HepG2 (cell line): ENCODE results near the gene GLIS1. TPM values are rescaled to one million over a fixed set of nuclear protein-coding genes. Genes with fewer than 3 reads are reported as not detected.
A peak's percentile ranks its signal among the peaks of the same experiment; 100 is the strongest.

Source experiments
- ATAC-seq: fragments of 200-7000 bp; cut with Tn5 transposase; 3 replicates; pipeline ENCODE4 v1.9.1; 2020; ENCODE audit warnings: mild to moderate bottlenecking, moderate library complexity
- BruUV-seq: library from RNA; stranded (reverse); fragments of 400-500 nt; replicated peaks from 2 replicates; lab custom pipeline; 2021; lab: Mats Ljungman, UMichigan
- CTCF ChIA-PET: fragments of 300-600 bp; formaldehyde crosslinking; extraction: SDS; loops from one replicate; lab custom pipeline; 2021; ENCODE audit warnings: low total read pairs, inconsistent platforms, low intra/inter-chr PET ratio; lab: Yijun Ruan, JAX
- POLR2A ChIA-PET: fragments of 350-600 bp; sonication (Branson Sonifier 250); formaldehyde crosslinking; loops from one replicate; lab custom pipeline; 2020; ENCODE audit warnings: antibody characterized with exemption, inconsistent platforms; lab: Yijun Ruan, JAX
- DNase-seq: peaks from one replicate; pipeline ENCODE4 v3.0.0-alpha.2; 2015; ENCODE audit warnings: low spot score
- FAIRE-seq: peaks from 3 replicates; lab custom pipeline; 2011; peaks lifted over from hg19 to GRCh38; lab: Jason Lieb, UNC
- H2AFZ ChIP-seq: one replicate; pipeline ENCODE4 v1.6.1; 2011; ENCODE audit warnings: low read length, inconsistent platforms
- H3K27ac ChIP-seq: fragments of 300-600 bp; 3 replicates; pipeline ENCODE4 v1.8.0; 2011; ENCODE audit warnings: mixed run types, mild to moderate bottlenecking, mixed read lengths, low read length, inconsistent platforms; ENCODE audit not compliant: insufficient read depth; ENCODE audit errors: extremely low read length
- H3K27me3 ChIP-seq, 2 experiments: fragments of 200-600 bp in 1 of 2; 2 replicates in 1 of 2; 3 replicates in 1 of 2; pipeline versions ENCODE4 v1.6.0 to v1.8.0; 2011; ENCODE audit warnings: low read length in 2 of 2, mild to moderate bottlenecking in 2 of 2, moderate library complexity in 2 of 2, inconsistent platforms in 1 of 2; ENCODE audit not compliant: insufficient read depth in 2 of 2, control insufficient read depth in 1 of 2
- H3K36me3 ChIP-seq, 2 experiments: fragments of 200-600 bp in 1 of 2; replicated peaks in 1 of 2; 2 replicates in 1 of 2; 3 replicates in 1 of 2; pipeline versions ENCODE4 v1.5.1 to v1.8.0; 2011; ENCODE audit warnings: low read length in 2 of 2, inconsistent platforms in 1 of 2; ENCODE audit not compliant: insufficient read depth in 2 of 2, control insufficient read depth in 1 of 2
- H3K4me1 ChIP-seq: 2 replicates; pipeline ENCODE4 v1.5.1; 2012; ENCODE audit warnings: low read length, inconsistent platforms; ENCODE audit not compliant: insufficient read depth
- H3K4me2 ChIP-seq: 2 replicates; pipeline ENCODE4 v1.6.0; 2011; ENCODE audit warnings: low read depth, low read length, inconsistent platforms
- H3K4me3 ChIP-seq, 3 experiments: fragments of 200-600 bp in 1 of 3; sonication (generic), shearing (Covaris generic) in 1 of 3; replicated peaks in 1 of 3; 2 replicates each; pipeline ENCODE4 v1.5.1; 2011 to 2016; ENCODE audit warnings: low read length in 3 of 3, inconsistent platforms in 2 of 3, low read depth in 2 of 3, mild to moderate bottlenecking in 2 of 3, control low read depth in 1 of 3, mixed read lengths in 1 of 3; ENCODE audit not compliant: insufficient read depth in 1 of 3
- H3K79me2 ChIP-seq: one replicate; pipeline ENCODE4 v1.6.1; 2011; ENCODE audit warnings: low read length, inconsistent platforms; ENCODE audit not compliant: insufficient read depth
- H3K9ac ChIP-seq: 2 replicates; pipeline ENCODE4 v1.6.0; 2011; ENCODE audit warnings: mild to moderate bottlenecking, low read depth, low read length, inconsistent platforms; ENCODE audit not compliant: insufficient read depth
- H3K9me3 ChIP-seq: 2 replicates; pipeline ENCODE4 v1.5.1; 2012; ENCODE audit warnings: mild to moderate bottlenecking, low read length
- H4K20me1 ChIP-seq: 2 replicates; pipeline ENCODE4 v1.6.0; 2011; ENCODE audit warnings: inconsistent platforms, mild to moderate bottlenecking, low read length, moderate library complexity; ENCODE audit not compliant: insufficient read depth
- ATAD3A ChIP-seq: sonication (generic); formaldehyde crosslinking; IDR thresholded peaks from 2 replicates; pipeline ENCODE4 v1.4.0; 2020; ENCODE audit warnings: missing genetic modification reagents
- ATF7-NPFF ChIP-seq: sonication (generic); formaldehyde crosslinking; IDR thresholded peaks from 2 replicates; pipeline ENCODE4 v1.8.1; 2023; ENCODE audit warnings: mild to moderate bottlenecking, low read depth, missing genetic modification reagents, moderate library complexity
- BATF2 ChIP-seq: sonication (generic); formaldehyde crosslinking; IDR thresholded peaks from 2 replicates; pipeline ENCODE4 v1.8.0; 2022; ENCODE audit warnings: mild to moderate bottlenecking, missing genetic modification reagents, moderate library complexity
- CSRNP2 ChIP-seq: sonication (generic); formaldehyde crosslinking; conservative IDR thresholded peaks from 2 replicates; pipeline ENCODE4 v1.8.0; 2022; ENCODE audit warnings: low read depth, missing genetic modification reagents
- FIP1L1 ChIP-seq: fragments of 200-400 bp; formaldehyde crosslinking; IDR thresholded peaks from 2 replicates; pipeline ENCODE4 v1.6.1; 2018; ENCODE audit warnings: low read depth, mild to moderate bottlenecking, low read length, moderate library complexity, borderline replicate concordance; ENCODE audit not compliant: insufficient read depth
- FOXA1 ChIP-seq, 2 experiments: fragments of 450-650 bp in 1 of 2; sonication (generic) in 1 of 2; formaldehyde crosslinking in 1 of 2; IDR thresholded peaks; 2 replicates each; pipeline versions ENCODE4 v1.4.0 to v1.6.1; 2016 to 2020; ENCODE audit warnings: missing genetic modification reagents in 1 of 2
- FOXA3 ChIP-seq: IDR thresholded peaks from 2 replicates; pipeline ENCODE4 v1.6.1; 2016; ENCODE audit warnings: missing genetic modification reagents, missing compliant biosample characterization
- FOXP4 ChIP-seq: sonication (generic); formaldehyde crosslinking; IDR thresholded peaks from 2 replicates; pipeline ENCODE4 v1.4.0; 2020; ENCODE audit warnings: missing genetic modification reagents
- JUN ChIP-seq: sonication (generic); formaldehyde crosslinking; IDR thresholded peaks from 2 replicates; pipeline ENCODE4 v1.4.0; 2020; ENCODE audit warnings: mild to moderate bottlenecking, missing genetic modification reagents
- JUND ChIP-seq: sonication (generic); formaldehyde crosslinking; IDR thresholded peaks from 2 replicates; pipeline ENCODE4 v1.8.0; 2022; ENCODE audit warnings: mild to moderate bottlenecking, missing genetic modification reagents
- MAFK ChIP-seq, 2 experiments: IDR thresholded peaks in 1 of 2; conservative IDR thresholded peaks in 1 of 2; 2 replicates each; pipeline ENCODE4 v1.6.1; 2011; ENCODE audit warnings: improper control_type of control experiment in 2 of 2, low read length in 2 of 2
- SRF ChIP-seq: IDR thresholded peaks from 2 replicates; pipeline ENCODE4 v1.6.1; 2011; ENCODE audit warnings: mild to moderate bottlenecking, low read depth, low read length, moderate library complexity
- ZNF207 ChIP-seq: fragments of 450-650 bp; IDR thresholded peaks from 2 replicates; pipeline ENCODE4 v1.6.1; 2016; ENCODE audit warnings: antibody characterized with exemption, borderline replicate concordance
- ZNF383 ChIP-seq: sonication (generic); formaldehyde crosslinking; IDR thresholded peaks from 2 replicates; pipeline ENCODE4 v1.4.0; 2020; ENCODE audit warnings: missing genetic modification reagents, mild to moderate bottlenecking, borderline replicate concordance
- ZNF496 ChIP-seq: sonication (generic); formaldehyde crosslinking; IDR thresholded peaks from 2 replicates; pipeline ENCODE4 v1.8.1; 2023; ENCODE audit warnings: mild to moderate bottlenecking, moderate library complexity, missing genetic modification reagents; ENCODE audit not compliant: insufficient replicate concordance
- WGBS: methylation state at CpG from one replicate; pipeline ENCODE4 v1.1.6; 2017; ENCODE audit warnings: low lambda C conversion rate; 5-methylcytosine and 5-hydroxymethylcytosine counted together
- in situ Hi-C: cut with HindIII; loops from 2 replicates; pipeline ENCODE4 v1.10.0; 2017; ENCODE audit warnings: low pct_unique_long_range_greater_than_20kb; ENCODE audit not compliant: extremely low pct_ligation_motif_present
- intact Hi-C: fragments of 100-400 bp; cut with micrococcal nuclease; formaldehyde crosslinking; loops from one replicate; pipeline ENCODE4 v1.10.0; 2022; ENCODE audit not compliant: unreplicated experiment
- polyA plus RNA-seq, 8 experiments: library from polyadenylated mRNA; depleted of rRNA in 3 of 8; stranded (reverse) in 7 of 8; unstranded in 1 of 8; fragments of >200 nt; fragmentation: Illumina TruSeq in 4 of 8; extraction: Trizol in 4 of 8; gene quantifications; 2 replicates each; pipeline versions ENCODE4 v1.2.1 to v1.2.3, GENCODE V29; 2011 to 2016; ENCODE audit warnings: low read depth in 4 of 8, missing spikeins in 1 of 8, mixed read lengths in 1 of 8; ENCODE audit not compliant: insufficient read depth in 1 of 8
- total RNA-seq, 5 experiments: library from RNA; depleted of rRNA; stranded (reverse); fragments of >200 nt; fragmentation: Illumina TruSeq; extraction: Trizol; gene quantifications; 2 replicates each; pipeline ENCODE4 v1.2.3, GENCODE V29; 2016; ENCODE audit warnings: low read depth in 1 of 5

Gene GLIS1
- total and polyA plus RNA-seq, 2 of the 13 experiments (the other 11 are each of a cell fraction or from before 2014, with no cell fraction given), result 0.03 TPM; not detected in 1

- no TSS peak for BruUV-seq
- in situ Hi-C loops, result no loop called here
- no peaks in the 10 kb centered on the region for H3K9me3 ChIP-seq
Measured at GRCh38 chr1:53766831-53767405, 28.0 kb upstream of the GLIS1 start.

GRCh38 chr1:53766194-53766742 is 27.3 kb upstream of the GLIS1 start:
- in situ Hi-C loops (no loop called here), intact Hi-C loops (no loop called here)
- H4K20me1 ChIP-seq, result no peaks in the 10 kb centered on the region
- no peaks in the 10 kb centered on the region for H3K9me3 ChIP-seq
- ATAC-seq (no peak), FAIRE-seq (no peak), DNase-seq (no peak)
- POLR2A ChIA-PET, result no interaction called here
- H3K27me3 ChIP-seq, result no peaks in the 10 kb centered on the region
- CTCF ChIA-PET, result no interaction called here
- peaks cover 6 to 33% of the 10 kb centered on the region in 2 experiments for H3K36me3 ChIP-seq
- no peak overlapping the region for H3K9ac ChIP-seq
- no peak overlapping the region for H3K27ac ChIP-seq
- BruUV-seq, result no TSS peak
- H3K4me2 ChIP-seq, result no peak overlapping the region
- H3K4me1 ChIP-seq, result no peaks in the 10 kb centered on the region
- H3K79me2 ChIP-seq, result no peaks in the 10 kb centered on the region
- WGBS, result 97% methylated on average over 3 of the region's 3 CpGs
- no peak overlapping the region for H3K4me3 ChIP-seq
- H2AFZ ChIP-seq, result no peak overlapping the region
- TF ChIP-seq ATAD3A (no peak), ZNF496 (CRISPR knock-in tag) (no peak), JUN (no peak), JUND (CRISPR knock-in tag) (no peak), ZNF383 (CRISPR knock-in tag) (no peak), FOXP4 (no peak), BATF2 (no peak), FIP1L1 (no peak), FOXA3 (CRISPR knock-in tag) (no peak), ATF7-NPFF (no peak), CSRNP2 (CRISPR knock-in tag) (no peak), SRF (no peak), ZNF207 (no peak)

More at GRCh38 chr1:53766831-53767405, 28.0 kb upstream of the GLIS1 start:
- peaks cover 6 to 38% of the 10 kb centered on the region in 2 experiments for H3K36me3 ChIP-seq
- H3K4me2 ChIP-seq, result no peak overlapping the region
- DNase-seq (no peak), FAIRE-seq (no peak), ATAC-seq (no peak)
- ChIA-PET CTCF (no interaction called here), POLR2A (no interaction called here)
- H3K27ac ChIP-seq, result no peak overlapping the region
- H2AFZ ChIP-seq, result no peak overlapping the region
- WGBS, result 93% methylated on average over 3 of the region's 3 CpGs
- H3K4me1 ChIP-seq, result no peaks in the 10 kb centered on the region
- H4K20me1 ChIP-seq, result no peaks in the 10 kb centered on the region
- peak in 1 of 2 experiments; percentile 27; a peak in 1 of 4 replicates for TF ChIP-seq MAFK (conservative IDR thresholded peaks at IDR 0.05 in 1 of 2, IDR thresholded peaks at IDR 0.05 in 1 of 2; ENCODE audit: low read length in 2 of 2)
- no peak for TF ChIP-seq FOXA1 (IDR thresholded peaks at IDR 0.05)
- no peak for TF ChIP-seq FOXA1 (CRISPR knock-in tag; IDR thresholded peaks at IDR 0.05)
- intact Hi-C loops, result no loop called here
- H3K27me3 ChIP-seq, result no peaks in the 10 kb centered on the region
- no peak overlapping the region for H3K9ac ChIP-seq
- no peaks in the 10 kb centered on the region for H3K79me2 ChIP-seq
- H3K4me3 ChIP-seq, result no peak overlapping the region
